HG03039 (cell line): ENCODE results near the gene CYBA.

Experiments used
- ATAC-seq: cut with Tn5 transposase; IDR thresholded peaks from one replicate; pipeline ENCODE4 v1.9.1; 2021; ENCODE audit warnings: mild to moderate bottlenecking, moderate library complexity; ENCODE audit not compliant: unreplicated experiment

CYBA gene

GRCh38 chr16:88650749-88651275 is at the start of gene CYBA:
Gene CYBA (minus strand): TSS chr16:88651053. CDS start chr16:88651013, 40 bp downstream.
- peak; percentile 68 for ATAC-seq

DNA sequence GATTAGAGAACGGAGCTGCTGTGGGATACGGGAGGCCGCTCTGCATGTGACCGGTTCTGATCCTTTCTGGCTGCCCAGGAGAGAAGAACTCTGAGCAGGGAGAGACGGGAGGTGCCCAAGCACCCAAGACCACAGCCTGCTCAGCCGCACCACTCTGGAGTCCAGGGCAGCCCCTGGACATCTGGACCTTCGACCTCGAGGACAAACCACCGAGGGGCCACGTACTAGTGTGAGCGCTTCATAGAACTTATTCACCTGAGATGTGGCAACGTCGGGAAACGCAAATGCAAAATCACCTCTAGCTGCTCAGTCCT is 49.4 kb upstream of the CYBA start:
- ATAC-seq: no peak

DNA sequence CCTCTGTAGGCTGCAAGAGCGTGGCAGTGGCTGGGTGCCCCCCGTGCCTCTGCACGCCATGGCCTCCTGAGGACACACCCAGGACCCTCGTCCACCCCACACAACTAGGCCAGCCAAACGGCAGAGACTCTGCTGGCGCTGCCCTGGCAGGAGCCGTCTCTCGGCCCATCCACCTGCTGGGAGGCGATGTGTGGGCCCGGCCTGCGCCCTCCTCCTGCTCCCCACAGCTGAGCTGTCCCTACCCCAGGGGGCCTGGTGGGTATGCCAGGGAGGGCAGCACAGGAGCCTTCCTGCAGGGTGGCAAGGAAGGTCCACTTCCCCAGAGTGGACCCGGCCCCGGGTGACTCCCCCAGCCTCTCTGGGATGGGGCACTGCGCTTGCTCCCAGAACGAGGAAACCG is 48.3 kb upstream of the CYBA start:
- no peak for ATAC-seq

- no peak for ATAC-seq
Observed at GRCh38 chr16:88698646-88699045, 47.8 kb upstream of the CYBA start.

- no peak for ATAC-seq
Observed at GRCh38 chr16:88697831-88698615, 47.2 kb upstream of the CYBA start.

- ATAC-seq: no peak
Observed at GRCh38 chr16:88697116-88697830, 46.4 kb upstream of the CYBA start.

DNA sequence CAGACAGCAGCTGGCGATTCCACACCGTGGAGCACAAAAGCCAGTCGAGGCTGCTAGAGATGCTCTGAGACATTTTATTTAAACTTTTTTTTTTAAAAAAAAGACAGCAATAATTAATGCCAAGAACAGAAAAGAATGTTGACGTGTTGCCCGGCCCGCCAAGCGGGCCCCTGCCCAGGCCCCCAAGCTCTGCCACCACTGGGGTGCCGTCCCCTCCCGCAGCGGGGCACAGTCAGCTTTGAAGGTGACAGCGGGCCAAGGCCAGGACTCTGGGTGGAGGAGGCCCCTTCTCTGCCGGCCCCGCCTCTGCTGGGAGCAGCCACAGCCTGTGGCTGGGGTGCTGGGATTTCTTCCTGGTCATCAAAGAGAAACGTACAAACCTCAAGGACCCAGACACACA is 45.6 kb upstream of the CYBA start:
- ATAC-seq: no peak

GRCh38 chr16:88695753-88696152 is 44.9 kb upstream of the CYBA start:
- no peak for ATAC-seq

DNA sequence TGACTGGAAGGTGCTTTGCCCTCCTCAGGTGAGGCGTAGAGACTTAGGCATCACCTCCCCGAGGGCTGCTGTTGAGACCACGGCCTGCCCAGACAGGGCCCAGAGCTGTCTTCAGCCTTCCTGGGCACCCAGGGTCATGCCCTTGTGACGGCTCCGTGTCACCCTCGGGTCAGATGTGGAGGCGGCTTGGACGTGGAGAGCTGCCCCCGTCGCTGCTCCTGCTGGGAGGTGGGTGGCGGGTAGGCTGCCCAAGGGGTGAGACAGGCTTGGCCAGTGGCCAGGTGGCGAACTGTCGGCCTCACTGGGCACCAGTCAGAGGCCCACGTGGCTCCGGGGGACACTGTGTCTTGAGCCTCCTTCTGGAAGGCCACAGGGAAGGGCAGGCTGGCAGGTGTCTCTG is 44.4 kb upstream of the CYBA start:
- ATAC-seq: no peak

- ATAC-seq: no peak
Observed at GRCh38 chr16:88694221-88695087, 43.6 kb upstream of the CYBA start.

DNA sequence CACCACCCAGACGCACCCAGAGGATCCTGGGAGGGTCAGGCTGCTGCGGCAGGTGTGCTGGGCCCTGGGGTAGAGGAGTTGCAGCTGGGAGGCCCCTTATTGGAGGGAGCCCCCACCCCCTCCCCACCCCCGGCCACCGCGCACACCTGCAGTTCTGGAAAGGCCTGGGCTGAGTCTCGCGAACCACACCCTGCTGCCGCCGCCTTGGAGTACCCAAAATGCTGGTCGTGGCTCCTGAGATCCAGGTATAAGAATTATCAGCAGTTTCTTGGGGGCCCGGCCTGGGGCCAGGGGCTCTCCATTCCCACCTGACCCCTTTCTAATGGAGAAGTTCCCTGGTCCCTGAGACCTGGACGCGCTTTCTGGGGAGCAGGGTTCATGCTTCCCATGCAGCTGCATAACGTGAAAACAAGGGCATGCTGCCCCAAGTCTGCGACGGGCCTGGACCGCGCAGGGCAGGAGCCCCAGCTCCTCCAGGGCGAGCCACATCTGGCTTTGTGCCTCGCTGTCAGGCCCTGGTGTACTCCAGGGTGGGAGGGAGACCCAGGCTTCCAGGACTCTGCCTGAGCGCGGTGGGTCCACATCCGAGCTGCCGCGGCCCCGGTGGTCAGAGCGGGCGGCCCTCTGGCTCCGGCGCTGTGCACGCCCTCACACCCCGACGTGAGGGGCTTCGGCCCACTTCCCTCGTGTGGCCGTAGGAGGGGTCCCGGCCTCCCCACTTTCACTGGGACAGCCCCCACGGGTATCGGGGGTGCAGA is 42.7 kb upstream of the CYBA start:
- no peak for ATAC-seq

DNA sequence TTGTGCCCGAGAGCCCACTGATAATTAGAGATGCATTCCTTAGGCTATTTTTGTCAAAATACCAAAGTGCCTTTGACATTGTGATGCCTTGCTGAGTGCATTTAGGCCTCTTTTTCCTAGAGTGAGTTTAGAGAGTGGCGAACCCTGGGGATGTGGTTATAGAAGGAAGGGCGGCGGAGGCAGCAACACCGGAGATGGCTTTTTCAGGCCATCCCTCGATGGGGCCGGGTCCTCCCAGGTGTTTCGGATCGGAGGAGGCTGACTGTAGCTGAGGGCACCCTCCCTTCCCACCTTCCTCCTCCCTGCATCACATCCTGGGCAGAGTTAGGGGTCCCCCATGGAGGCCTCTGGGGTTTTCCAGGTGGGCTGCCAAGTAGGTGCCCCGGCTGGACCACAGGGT is 42.0 kb upstream of the CYBA start:
- ATAC-seq: no peak

DNA sequence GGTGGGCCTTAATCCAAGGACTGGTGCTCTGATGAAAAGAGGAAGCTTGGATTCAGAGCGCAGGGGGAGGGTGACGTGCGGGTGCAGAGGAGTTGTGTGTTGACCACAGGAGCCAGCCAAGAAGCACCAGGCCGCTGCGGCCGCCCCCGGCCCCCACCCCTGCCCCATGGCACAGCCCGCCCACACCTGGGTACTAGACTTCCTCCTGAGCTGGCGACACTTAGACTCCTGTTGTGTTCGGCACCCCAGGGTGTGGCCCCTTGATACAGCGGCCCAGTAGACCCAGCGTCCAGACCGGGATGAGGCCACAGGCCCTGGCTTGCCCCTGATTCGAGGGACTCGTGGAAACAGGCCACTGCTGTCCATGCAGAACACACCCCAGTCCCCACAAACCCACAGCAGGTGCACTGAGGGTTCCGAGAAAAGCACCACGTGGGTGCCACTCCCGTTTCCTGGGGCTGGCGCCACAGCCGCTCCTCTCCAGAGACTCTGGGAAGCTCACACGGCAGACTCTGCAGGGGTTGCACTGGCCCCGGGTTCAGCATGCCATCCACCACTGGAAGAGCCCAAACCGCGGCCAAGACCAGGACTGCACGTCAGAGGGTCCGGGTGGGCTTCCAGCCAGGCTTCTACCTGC is 41.2 kb upstream of the CYBA start:
- ATAC-seq: no peak

DNA sequence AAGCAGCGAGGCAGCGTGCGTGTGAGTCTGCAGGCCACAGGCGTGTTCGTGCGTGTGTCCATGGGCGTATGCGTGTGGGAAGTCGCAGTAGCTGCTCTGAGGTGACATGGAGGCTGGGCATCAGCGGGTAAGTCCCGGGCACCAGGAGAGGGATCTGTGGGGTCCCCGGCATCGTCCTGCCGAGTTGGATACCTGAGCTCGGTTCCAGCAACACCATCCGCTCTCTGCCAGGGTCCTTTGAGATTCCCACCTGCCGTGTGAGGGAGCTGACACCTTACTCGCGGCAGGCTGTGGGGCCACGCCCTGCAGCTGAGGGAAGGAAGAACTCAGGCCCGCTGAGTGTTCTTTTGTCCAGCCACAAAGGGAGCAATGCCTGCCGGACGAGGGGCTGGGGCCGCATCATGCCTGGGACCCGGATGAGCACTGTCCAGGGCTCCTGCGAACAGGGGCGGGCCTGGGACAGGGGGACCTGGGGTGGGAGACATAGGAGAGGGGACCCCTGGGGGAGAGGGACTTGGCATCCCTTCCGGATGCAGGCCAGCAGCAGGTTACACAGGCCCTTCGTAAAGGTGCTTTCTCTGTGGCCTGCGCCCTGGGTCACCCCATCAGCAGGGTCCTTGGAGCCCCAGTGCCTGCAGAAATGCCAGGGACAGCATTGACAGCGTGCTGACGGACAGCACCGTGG is 40.4 kb upstream of the CYBA start:
- no peak for ATAC-seq

DNA sequence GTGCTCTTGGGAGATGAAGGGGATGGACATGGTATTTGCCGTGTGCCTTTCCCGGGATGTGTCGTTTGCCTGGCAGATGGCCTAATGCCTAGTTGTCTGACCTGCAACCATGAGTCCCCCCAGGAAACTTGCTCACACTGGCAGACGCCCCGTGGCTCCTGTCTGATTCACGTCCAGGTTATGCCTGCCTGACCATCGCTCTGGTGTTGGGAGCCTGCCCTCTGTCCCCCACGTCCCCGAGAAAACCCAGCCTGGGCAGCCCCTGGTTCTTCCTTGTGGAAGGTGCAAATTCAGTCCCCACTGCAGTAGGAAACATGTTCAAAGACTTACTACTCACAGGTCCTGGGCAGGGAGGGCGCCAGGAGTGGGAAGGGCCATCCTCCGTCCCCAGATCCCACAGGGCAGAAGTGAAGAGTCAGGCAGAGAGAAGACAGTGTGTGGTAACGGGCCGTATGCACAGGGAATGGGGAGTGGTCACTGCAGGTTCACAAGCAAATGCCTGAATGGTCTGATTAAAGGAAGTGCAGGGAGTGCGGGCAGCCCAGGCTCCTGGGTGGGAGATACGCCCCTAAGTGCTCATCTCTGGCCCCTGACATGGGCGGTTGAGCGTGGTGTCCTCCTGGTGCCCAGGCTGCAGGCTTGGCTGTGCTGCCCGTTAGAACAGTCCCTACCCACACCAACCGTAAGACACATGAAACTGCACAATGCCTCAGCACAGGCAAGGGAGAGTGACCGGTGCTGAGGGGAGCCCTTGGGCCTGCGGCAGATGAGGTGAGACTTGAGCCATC is 39.7 kb upstream of the CYBA start:
- ATAC-seq: no peak

DNA sequence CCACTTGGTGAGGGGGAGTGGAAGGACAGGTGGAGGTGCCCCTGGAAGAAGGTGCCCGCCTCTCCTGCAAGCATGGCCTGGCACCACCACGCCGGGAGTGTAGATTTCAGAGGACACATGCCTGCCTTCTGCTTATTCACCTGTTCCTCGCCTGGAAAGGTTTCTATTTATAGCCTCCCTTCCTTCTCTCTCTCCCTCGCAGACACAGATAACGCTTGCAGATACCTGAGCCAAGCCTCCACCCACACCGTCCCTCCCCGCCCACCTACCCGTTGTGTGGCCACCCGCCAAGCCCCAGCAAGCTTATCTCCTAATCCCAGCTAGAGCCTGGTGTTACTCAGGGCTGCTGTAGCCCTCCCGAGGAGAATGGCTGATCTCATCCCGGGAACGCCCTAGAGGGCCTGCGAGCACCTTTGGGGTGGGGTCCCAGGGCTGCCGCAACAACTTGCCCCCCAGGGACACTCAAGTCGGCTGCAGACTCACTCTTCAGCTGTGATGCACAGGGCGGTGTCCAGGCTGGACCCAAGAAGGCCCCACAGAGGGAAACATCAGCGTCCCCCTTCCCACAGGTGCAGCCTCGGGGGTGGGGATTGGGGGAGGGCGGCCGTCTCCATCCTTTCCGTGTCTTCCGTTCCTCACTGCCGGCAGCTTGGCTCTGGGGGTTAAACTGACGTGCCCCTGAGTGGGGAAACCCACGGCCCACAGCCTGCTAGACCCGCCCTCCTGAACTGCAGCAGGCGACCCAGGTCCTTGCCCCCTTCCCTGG is 37.3 kb upstream of the CYBA start:
- ATAC-seq: no peak

DNA sequence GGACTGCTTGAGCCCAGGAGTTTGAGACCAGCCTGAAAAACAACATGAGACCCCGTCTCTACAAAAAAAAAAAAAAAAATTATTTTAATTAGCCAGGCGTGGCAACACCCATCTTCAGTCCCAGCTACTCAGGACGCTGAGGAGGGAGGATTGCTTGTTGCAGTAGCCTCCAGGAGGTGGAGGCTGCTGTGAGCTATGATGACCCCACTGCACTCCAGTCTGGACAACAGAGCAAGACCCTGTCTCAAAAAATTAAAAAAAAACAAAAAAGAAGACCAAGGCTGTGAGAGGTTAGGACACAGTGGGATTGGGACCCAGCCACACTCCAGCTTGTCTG is 36.8 kb upstream of the CYBA start:
- no peak for ATAC-seq

GRCh38 chr16:88687254-88687576 is 36.4 kb upstream of the CYBA start:
- no peak for ATAC-seq
